Heart left ventricle (tissue), 13 donors: ENCODE data around the gene APOBEC4.

Experiments used
- POLR2A ChIP-seq, 2 donors: fragments of 450-650 bp; IDR thresholded peaks; one replicate each; pipeline ENCODE4 v1.6.1; 2017; ENCODE audit warnings: antibody characterized with exemption in 2 of 2, mild to moderate bottlenecking in 2 of 2, moderate library complexity in 2 of 2
- TF ChIP-seq, protein P1 (sequence below), 12 donors: fragments of 200-600 bp; sonication (generic) in 4 of 12; IDR thresholded peaks; one replicate each; pipeline versions ENCODE4 v1.5.0 to v1.8.0; 2018 to 2022; ENCODE audit warnings: antibody characterized with exemption in 12 of 12, mild to moderate bottlenecking in 5 of 12
- donor health status: ischemic (EF 13 %, LVEDD 7.1; RV severe dilation, severe dysfunction).
- donor health status: DM: no; HTN: yes; CAD: no.
- donor health status: DM: no; HTN: no; CAD: no.
- donor health status: ischemic (EF 25% LVEDD 6.9; RV normal size, moderate dysfunction).
- donor health status: ischemic (EF 25% LVEDD 5.7; RV mildly dilated, moderate dysfunction).
- donor health status: ischemic (EF 35%, LVEDD 5.7; RV mildly dilated, moderate dysfunction).
- donor health status: nonischemic (EF 11% LVEDD 7.7; RV severe dilation, severe dysfunction).
- donor health status: DM: yes; HTN: yes; CAD: no.
- donor health status: PGD.
- donor health status: ischemic (EF 29% LVEDD 5.4; RV normal size, mild dysfunction).
- donor health status: nonischemic (EF 23%, LVEDD 6.1; RV moderate dilation, normal function).

DNA sequence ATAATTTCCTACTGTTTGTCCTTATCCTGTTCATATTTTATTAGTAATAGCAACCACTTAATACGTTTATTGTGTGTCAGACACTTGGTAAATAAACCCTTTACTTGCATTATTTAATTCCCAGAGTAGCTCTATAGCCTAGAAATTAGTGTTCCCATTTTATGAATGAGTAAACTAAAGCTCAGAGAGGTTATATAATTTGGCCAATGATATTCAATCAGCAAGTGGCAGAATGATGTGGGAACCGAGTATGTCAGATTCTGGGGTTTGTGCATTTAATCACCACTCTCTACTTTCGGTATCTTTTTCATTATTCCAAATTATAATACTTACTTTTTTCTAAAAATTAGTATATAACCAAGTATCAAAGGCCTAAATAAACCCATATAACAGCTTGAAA, 10.9 kb downstream of the APOBEC4 start:
- TF ChIP-seq, protein P1, sequence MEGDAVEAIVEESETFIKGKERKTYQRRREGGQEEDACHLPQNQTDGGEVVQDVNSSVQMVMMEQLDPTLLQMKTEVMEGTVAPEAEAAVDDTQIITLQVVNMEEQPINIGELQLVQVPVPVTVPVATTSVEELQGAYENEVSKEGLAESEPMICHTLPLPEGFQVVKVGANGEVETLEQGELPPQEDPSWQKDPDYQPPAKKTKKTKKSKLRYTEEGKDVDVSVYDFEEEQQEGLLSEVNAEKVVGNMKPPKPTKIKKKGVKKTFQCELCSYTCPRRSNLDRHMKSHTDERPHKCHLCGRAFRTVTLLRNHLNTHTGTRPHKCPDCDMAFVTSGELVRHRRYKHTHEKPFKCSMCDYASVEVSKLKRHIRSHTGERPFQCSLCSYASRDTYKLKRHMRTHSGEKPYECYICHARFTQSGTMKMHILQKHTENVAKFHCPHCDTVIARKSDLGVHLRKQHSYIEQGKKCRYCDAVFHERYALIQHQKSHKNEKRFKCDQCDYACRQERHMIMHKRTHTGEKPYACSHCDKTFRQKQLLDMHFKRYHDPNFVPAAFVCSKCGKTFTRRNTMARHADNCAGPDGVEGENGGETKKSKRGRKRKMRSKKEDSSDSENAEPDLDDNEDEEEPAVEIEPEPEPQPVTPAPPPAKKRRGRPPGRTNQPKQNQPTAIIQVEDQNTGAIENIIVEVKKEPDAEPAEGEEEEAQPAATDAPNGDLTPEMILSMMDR (IDR thresholded peaks at IDR 0.05), result no peak
- TF ChIP-seq POLR2A (IDR thresholded peaks at IDR 0.05), result no peak
